GF-D8 (cell line): ENCODE data around the gene DLGAP5.
A peak's percentile ranks its signal among the peaks of the same experiment; 100 is the strongest.

Experiments used
- DNase-seq: peaks from one replicate; lab custom pipeline; 2025; lab: John Stamatoyannopoulos, UW

DLGAP5 gene

DNA sequence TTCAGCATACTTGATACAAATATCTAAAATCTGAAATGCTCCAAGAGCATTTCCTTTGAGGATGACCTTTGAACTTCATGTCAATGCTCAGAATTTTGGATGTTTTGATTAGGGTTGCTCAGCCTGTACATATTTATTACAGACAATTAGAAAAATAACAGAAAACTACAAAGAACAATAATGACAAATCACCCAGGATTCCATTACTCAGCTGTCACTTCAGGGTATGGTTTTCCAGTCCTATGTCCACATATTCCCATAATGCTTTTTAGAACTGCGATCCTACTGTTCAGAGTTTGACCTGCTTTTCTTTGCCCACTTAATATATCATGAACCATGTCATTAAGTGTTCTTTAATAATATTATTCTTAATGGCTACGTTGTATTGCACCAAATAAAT, 11.4 kb downstream of the DLGAP5 start:
- DNase-seq: no peak

DNA sequence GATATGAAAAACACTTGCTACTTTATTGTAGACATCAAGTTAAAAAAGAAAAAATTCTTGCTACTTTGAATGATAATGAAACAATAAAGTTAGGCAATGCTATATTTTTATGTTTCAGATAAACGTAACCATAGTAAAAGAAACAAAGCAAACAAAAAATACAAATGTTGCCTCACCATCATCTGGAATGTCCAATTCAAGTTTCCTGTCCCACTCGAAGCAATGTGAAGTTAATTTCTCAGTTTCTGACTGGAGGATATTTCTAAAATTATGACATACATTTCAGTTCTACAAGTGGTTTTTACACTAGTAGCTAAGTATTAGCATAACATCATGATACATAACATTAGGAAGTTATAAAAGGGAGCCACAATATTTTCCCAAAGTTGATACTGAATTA, 20.9 kb downstream of the DLGAP5 start:
- no peak for DNase-seq

DNA sequence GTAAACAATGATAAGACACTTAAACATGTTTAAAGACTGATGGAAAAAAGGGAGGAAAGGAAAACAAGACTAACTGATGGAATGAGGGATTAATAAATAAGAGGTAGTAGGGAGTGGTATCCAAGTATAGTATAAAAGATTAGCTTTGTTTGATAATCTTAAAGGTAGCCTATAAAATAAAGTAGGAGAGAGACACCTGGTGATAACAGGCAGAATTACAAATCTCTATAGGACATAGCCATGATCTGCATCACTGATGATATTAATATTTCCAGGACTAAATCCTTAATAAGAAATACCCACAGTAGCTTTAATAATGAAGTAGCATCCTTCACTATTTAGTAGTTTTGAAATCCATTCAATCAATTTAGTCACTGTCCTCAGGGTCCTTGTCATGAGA, 30.4 kb downstream of the DLGAP5 start:
- peak; percentile 24 for DNase-seq

DNA sequence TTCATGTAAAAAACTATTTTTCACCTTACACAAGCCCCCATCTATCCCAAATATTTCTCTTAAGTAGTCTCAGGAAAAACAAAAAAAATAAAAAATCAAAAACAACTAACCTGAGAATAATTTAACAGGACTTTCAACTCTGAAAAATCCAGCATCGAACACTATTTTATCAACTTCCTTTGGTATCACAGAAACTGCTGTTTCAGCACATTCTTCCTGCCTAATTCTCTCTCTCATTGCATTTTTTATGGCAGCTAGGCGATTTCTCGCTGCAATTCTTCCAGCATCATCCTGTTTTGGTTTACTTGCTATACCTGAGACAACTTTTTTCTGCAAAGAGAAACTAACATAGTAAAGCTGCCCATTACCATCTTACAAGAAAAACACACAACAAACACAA, 33.0 kb downstream of the DLGAP5 start:
- no peak for DNase-seq

DNA sequence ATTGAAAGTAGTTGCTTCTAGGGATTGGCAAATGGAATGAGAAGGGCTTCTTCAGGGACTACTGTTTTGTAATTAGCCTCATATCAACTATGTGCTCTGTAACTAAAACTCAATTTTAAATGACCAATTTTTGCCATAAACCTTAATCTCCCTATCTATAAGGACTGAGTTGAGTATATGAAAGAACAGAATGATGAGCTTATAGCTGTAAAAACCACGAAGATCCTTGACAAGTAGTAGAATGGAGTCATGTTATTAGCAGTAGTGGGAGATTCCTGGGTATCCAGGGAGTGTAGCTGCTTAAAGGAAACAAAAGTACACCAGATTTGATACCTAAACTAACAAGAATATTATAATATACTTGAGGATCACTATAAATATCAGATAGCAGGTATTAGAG, 34.3 kb downstream of the DLGAP5 start:
- no peak for DNase-seq

DNA sequence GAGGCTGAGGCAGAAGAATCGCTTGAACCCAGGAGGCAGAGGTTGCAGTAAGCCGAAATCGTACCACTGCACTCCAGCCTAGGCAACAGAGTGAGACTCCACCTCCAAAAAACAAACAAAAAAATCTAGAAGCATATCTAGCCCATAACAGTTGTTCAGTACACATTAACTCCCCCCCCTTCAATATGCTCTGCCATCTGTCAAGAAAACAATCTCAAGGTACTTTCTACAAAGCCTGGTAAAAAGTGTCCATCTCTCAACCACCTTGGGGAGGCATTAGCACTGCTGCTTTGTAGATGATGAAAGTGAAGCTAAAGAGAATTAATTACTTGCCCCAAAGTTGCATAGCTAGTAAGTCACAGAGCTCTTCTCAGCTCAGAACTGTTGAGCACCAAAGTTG, 37.4 kb downstream of the DLGAP5 start:
- no peak for DNase-seq

DNA sequence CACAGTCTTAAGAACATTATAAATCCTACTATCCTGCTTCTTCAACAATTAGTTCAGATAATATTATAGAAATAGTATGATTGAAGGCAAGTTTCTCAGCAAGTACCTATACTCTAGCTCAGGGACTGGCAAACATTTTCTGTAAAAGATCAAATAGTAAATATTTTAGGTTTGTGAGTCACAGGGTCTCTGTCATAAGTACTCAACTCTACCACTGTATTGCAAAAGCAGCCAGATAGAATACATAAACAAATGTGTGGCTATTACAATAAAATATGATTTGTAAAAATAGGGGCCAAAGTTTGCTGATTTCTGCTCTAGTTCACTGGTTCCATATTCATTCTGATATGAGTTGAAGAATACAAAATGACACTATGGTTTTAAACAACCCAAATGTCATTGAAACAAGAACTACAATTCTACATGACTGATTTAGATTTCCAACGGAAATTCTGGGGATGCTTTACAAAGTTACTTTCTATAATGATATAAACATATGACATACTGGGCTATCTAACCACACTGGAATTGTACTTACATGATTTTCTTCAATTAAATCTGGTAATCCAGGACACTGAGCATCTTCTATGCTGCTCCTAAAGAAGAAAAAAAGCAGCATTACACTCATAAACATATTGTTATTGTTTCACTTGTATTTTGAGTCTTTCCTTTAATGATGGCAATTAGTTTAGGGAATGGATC, 39.2 kb downstream of the DLGAP5 start:
- no peak for DNase-seq

DNA sequence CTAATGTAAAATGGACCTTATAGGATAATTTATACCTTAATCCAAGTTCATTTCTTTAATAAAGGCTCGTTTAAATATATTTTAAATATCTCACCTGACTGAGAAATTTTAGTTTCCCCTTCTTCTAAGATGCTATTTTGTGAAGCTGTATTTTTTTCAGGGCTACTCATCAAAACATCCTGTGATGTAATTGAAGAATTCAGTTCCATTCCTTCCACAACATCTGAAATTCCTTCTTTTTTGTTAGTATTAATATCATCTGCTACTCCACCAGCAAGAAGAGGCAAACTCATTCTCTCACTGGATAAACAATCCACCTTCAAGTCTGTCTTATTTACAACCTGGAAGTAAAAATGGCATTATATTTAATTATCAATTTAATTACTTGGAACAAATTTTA, 39.8 kb downstream of the DLGAP5 start:
- DNase-seq: no peak

DNA sequence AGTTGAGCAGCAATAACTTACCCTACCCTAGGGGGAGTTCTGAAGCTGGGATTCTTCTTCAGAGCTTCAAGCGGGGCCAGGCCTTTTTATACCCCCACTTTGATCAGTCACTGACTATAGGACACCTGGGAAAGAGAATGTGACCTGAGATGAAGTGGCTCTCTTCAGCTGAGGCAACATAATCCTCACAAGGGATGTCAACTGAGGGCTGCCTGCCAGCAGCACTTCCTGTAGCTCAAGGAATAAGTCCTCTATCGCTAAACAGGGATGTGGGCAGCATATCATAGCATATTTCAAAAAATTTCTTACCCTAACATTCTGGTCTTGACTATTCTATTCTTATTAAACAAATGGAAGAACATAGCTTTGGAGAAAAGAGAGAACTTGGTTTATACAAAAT, 45.0 kb downstream of the DLGAP5 start:
- no peak for DNase-seq

DNA sequence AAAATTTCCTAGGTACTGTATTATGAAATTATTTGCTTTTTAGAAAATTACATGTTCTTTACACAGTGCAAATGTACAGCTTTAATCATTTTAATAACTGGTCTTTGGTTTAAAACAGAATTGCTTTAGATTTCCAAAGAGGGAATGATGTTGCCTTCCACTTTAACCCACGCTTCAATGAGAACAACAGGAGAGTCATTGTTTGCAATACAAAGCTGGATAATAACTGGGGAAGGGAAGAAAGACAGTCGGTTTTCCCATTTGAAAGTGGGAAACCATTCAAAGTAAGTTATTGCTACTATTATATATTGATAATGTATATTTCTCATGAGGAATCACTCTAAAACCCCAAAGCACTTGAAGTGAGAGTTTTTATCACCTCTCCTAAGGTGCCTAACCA, 48.9 kb downstream of the DLGAP5 start:
- DNase-seq: no peak

DNA sequence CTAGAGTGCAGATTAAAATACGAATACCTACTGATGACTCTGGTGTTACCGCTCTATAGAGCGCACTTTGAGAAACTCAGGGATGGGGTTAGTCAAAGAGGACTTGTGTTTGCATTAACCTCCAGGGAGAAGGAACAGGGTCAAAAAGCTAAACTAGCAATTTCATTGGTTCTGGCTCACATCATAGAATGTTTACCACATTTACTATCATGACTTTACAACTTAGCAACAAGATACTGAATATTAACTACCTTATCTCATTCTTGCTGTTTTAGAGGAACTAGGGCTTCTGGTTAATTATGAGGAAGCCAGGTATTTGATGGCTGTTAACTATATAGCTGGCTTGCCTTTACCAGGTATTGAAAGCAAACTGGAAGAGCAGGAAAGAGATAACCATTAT, 49.6 kb downstream of the DLGAP5 start:
- no peak for DNase-seq

DNA sequence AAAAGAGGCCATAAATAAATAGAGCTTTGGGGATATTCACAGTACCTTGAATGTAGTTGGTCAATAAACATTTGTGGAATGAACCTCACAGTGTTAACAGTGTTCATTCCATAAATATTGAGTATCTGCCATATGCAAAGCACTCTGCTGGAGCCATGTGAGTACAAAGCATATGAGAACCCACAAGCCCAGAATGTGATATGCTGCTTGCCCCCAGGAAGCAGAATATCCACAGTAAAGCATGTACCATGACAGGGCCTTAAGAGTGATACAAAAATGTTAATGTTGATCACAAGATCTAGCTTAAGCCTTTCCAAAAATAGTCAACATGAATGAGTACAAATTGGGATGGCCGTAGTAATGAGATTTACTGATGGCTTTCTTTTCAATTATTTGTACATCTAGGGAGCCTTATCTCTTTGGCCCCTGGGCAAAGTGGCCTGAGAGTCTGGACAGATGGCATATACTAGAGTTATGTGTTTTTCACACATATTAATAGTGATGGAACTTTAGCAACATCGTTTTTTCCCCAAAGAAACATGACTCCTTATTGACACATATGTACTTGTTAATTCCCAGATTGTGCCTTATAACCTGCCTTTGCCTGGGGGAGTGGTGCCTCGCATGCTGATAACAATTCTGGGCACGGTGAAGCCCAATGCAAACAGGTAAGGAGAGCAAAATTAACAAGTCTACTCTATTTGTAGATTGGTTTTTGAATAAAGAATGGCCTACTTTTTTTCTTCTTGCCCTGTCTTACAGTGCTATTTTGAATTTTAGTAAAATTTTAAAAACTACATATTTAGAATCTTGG, 51.5 kb downstream of the DLGAP5 start:
- no peak for DNase-seq

DNA sequence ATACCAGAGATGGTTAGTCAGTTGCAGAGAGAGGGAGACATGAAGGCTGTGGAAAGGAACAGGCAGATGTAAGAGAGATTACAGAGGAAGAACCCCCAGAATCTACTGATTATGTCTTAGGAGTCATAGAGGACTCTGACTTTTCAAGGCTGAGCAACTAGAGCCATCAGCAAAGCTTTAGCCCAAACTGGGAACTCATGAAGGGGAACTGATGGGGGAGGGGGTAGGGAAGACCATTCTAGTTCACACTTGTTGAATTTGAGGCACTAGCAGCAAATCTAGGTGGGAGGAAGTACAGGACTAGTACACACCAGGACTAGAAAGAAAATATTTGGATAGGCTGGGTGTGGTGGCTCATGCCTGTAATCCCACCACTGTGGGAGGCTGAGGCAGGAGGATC, 52.2 kb downstream of the DLGAP5 start:
- no peak for DNase-seq

DNA sequence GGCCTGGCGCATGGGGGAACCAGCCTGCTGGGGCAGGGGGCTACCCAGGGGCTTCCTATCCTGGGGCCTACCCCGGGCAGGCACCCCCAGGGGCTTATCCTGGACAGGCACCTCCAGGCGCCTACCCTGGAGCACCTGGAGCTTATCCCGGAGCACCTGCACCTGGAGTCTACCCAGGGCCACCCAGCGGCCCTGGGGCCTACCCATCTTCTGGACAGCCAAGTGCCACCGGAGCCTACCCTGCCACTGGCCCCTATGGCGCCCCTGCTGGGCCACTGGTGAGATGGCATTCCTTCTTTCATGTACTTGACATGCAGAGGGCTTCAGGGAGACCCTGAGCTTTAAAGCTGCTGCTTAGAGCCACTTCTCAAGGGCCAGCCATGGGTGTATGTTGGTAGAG, 53.3 kb downstream of the DLGAP5 start:
- DNase-seq: no peak

DNA sequence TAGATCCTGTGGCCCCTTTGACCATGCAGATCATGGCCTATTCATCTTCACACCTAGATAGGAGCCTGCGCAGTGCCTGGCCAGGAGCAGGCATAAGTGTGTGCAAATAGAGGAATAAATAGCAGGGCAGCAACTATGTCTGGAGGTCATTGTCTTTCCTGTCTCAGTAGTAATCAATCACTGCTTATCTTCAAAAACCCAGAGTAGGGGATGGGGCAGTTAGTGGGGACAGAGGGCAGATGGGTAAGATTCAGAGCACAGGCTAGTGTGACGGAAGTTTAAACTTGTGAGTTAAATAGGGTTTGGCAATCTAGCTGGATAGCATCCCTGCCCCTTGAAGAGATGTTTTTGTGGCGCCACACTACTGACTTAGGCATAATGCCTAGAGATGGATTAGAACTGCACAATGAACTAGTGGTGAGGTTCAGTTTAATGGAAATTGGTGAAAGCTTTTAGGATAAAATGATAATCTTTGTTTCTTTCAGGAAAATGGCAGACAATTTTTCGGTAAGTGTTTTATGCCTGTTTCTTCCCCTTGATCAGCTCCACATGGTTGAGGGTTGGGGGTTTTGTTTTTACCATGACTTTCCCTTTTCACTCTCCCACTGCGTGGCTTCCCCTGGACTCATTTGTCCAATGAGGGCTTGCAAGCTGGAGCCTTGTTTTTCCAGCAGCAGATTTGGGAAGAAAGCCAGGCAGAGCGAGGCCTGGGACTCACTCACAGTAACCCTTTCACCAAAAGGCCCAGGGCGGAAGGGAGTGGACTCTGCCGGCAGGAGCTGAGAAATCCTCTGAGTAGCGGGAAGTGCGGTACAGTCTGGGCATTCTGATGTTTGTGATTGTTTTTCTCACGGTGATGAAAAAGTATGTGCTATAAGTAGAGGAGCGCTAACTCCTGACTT, 54.2 kb downstream of the DLGAP5 start:
- DNase-seq: no peak

DNA sequence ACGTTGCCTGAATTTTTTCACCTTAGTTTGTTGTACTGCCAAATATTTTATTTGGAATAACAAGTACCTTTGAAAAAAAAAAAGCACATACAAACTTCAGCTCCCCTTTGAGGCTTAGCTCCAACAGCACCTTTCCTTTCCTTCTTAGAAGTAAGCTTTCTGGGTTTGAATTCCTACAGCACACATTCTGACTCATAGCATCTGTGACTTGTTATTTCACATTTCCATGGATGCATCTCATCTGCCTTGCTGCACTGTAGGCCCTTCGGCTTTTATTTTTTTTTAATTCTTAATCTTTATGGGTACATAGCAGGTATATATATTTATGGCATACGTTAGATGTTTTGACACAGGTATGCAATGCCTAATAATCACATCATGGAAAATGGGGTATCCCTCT, 55.1 kb downstream of the DLGAP5 start:
- DNase-seq: no peak

DNA sequence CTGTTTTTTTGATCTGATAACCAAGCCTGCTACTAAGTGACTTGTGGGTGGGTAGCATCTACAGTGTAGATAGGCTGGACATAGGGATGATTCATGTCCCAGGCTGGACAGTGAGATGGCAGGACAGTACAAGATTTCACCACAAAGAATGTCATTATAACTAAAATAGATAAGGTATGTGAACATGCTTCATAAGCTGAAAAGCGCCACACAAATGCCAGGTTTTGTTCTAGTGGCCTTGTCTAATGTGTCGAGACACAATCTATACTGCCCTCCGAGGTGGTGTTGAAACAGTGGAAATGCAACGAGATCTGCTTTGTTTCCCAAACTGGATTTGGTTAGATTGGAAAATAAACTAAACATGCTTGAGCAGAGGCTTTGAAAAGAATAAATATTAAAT, 58.0 kb downstream of the DLGAP5 start:
- no peak for DNase-seq

DNA sequence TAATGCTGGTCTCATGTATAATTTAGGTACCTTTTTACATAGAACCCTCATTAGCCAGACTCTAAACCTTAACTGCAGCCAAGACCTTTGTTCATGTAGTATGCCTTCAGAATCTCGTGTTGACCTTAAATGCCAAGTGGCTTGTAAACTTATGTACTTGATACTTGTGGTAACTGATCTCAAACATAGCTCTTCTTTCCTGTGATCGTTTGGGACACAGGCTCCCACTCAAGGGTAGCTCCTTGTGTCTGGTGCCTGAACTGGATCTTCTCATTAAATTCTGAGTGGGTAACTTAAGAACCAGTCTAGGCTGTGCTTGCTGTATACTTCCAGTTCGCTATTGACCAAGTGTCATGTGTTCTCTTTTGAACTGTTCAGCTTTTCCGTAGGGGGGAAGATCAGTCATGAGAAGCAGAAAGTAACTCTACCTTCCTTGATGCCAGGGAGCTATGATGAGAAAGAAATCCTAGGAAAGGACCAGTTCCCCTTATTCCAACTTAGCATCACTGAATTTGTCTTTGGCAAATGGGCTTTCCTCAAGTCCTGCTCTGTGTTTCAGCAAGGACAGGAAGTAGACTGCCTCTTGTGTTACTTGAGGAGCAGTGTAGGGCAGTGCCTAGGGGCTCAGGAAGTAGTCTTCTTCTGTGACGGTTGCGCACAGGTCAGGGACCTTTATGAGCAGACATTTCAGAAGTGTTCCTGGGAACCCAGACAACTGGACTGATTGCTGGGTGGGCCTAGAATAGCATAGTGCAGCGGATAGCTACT, 59.8 kb downstream of the DLGAP5 start:
- DNase-seq: no peak

DNA sequence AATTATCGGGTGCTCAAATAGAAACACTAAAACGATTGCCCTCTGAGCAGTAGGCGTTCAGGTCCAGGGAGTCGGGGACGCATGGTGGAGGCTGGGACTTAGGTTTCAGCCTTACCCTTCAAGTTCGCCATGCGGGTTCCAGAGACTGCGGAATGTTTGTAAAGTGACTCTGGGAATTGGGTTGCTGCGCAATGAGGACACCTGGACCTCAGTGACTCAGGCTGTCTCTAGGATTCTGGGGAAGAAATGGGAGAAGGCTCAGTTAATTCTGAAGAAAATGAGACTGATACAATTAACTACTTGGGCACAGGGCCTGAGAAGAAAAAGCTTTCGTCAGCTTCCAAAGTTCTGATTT, 61.2 kb downstream of the DLGAP5 start:
- no peak for DNase-seq

DNA sequence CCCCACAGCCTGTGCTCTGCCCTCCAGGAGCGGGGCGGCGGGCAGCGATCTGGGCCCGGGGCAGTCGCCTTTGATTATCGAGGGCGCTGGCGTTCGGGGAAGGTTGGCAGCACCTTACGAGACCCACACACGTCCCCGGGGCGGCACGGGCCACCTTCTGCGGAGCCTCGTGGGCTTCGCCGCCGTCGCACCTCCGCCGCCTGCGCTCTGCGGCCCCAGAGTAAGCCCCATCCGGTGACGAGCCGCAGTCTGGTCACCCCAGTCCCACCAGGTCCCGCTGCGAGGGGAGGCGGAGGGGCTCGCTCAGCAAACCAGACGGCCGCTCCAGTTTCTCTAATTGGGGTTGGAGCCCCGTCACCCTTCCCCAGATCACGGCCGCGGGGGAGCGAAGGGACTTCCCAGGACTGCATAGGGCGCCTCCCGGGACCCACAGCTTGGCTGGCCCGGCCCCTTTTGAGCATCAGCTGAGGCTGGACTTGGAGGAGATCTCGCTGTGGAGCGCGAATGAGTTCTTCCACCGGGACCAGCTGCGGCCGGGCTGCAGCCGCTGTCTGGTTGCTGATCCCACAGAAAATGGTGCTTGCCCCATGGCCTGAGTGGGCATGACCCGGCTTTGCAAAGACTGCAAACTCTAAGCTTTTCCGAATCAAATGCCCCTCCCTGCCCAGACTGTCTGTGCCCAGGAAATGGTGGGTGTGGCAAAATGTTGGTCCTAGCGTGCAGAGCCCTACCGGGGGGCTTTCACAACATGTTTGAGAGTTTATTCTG, 61.8 kb downstream of the DLGAP5 start:
- no peak for DNase-seq

DNA sequence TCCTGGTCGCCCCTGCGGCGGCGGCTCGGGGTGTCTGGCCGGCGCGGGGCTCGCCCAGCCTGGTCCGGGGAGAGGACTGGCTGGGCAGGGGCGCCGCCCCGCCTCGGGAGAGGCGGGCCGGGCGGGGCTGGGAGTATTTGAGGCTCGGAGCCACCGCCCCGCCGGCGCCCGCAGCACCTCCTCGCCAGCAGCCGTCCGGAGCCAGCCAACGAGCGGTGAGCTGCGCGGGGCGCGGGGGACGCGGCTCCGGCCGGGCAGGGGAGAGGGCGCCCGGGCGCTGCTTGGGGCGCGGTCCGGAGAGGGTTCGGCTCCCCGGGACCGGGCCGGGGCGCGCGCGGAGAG, 62.3 kb downstream of the DLGAP5 start, which contains the start of gene LGALS3:
TSS of gene LGALS3 (plus strand) at position 167 of the 342 bp plus-strand sequence. CDS start 8,122 bp downstream, outside the sequence.
- no peak for DNase-seq
